NT2/D1 (cell line): ENCODE measurements around the gene AGPAT2.
A peak's percentile ranks its signal among the peaks of the same experiment; 100 is the strongest.

Experiments used
- DNase-seq: peaks from one replicate; pipeline ENCODE4 v3.0.0-alpha.2; 2011; ENCODE audit warnings: low read depth, low spot score
- H3K27me3 ChIP-seq: 2 replicates; pipeline ENCODE4 v1.6.0; 2011; ENCODE audit warnings: mild to moderate bottlenecking; ENCODE audit not compliant: insufficient read length, insufficient read depth
- H3K36me3 ChIP-seq: 2 replicates; pipeline ENCODE4 v1.6.1; 2011; ENCODE audit warnings: mild to moderate bottlenecking, low read length, mixed read lengths; ENCODE audit not compliant: insufficient read depth, insufficient read length
- H3K4me1 ChIP-seq: 2 replicates; pipeline ENCODE4 v1.5.1; 2011; ENCODE audit not compliant: insufficient read depth, insufficient read length
- H3K4me3 ChIP-seq: 2 replicates; pipeline ENCODE4 v1.5.1; 2011; ENCODE audit warnings: low read depth; ENCODE audit not compliant: insufficient read length
- H3K9ac ChIP-seq: 2 replicates; pipeline ENCODE4 v1.6.0; 2011; ENCODE audit warnings: low read depth; ENCODE audit not compliant: insufficient read length
- H3K9me3 ChIP-seq: 2 replicates; pipeline ENCODE4 v1.5.1; 2011; ENCODE audit warnings: mild to moderate bottlenecking, low read length; ENCODE audit not compliant: insufficient read depth
- SUZ12 ChIP-seq: IDR thresholded peaks from 2 replicates; pipeline ENCODE4 v1.6.1; 2011; ENCODE audit not compliant: insufficient read length, insufficient read depth; ENCODE audit errors: extremely low read depth
- YY1 ChIP-seq: IDR thresholded peaks from 2 replicates; pipeline ENCODE4 v1.6.1; 2011; ENCODE audit not compliant: insufficient read length, insufficient read depth
- ZNF274 ChIP-seq: IDR thresholded peaks from 2 replicates; pipeline ENCODE4 v1.6.1; 2011; ENCODE audit warnings: mild to moderate bottlenecking, low read depth, low read length

Gene AGPAT2

GRCh38 chr9:136665111-136665703 is 22.1 kb downstream of the AGPAT2 start:
- Histone ChIP-seq H3K36me3 (no peaks in the 10 kb centered on the region), H3K27me3 (peaks cover 15% of the 10 kb centered on the region), H3K4me3 (peak overlapping the region; percentile 38), H3K4me1 (peaks cover 34% of the 10 kb centered on the region), H3K9ac (peak overlapping the region; percentile 66), H3K9me3 (no peaks in the 10 kb centered on the region)
- TF ChIP-seq YY1 (no peak), ZNF274 (no peak), SUZ12 (no peak)
- DNase-seq = no peak

- Histone ChIP-seq H3K27me3 (peaks cover 15% of the 10 kb centered on the region), H3K36me3 (no peaks in the 10 kb centered on the region), H3K9ac (peak overlapping the region; percentile 66), H3K4me3 (no peak overlapping the region), H3K4me1 (peaks cover 34% of the 10 kb centered on the region), H3K9me3 (no peaks in the 10 kb centered on the region)
- TF ChIP-seq ZNF274 (no peak), SUZ12 (no peak), YY1 (no peak)
- no peak for DNase-seq
These were observed 23.0 kb downstream of the AGPAT2 start for GRCh38 chr9:136664000-136664915.

GRCh38 chr9:136662656-136663581 is 24.3 kb downstream of the AGPAT2 start, which contains the start of gene EGFL7:
Gene EGFL7 (plus strand): TSS chr9:136662916. CDS start chr9:136668283, 5,367 bp downstream.
- no peak for DNase-seq
- TF ChIP-seq YY1 (no peak), SUZ12 (no peak), ZNF274 (no peak)
- Histone ChIP-seq H3K4me1 (peaks cover 26% of the 10 kb centered on the region), H3K9me3 (no peaks in the 10 kb centered on the region), H3K4me3 (no peak within 1 kb of the TSS), H3K36me3 (no peaks in the 10 kb centered on the region), H3K9ac (peak within 1 kb of the TSS; percentile 44), H3K27me3 (peaks cover 15% of the 10 kb centered on the region)

- H3K27me3 ChIP-seq = peaks cover 15% of the 10 kb centered on the region
- H3K9ac ChIP-seq = peak overlapping the region; percentile 21
- H3K9me3 ChIP-seq = no peaks in the 10 kb centered on the region
- H3K4me3 ChIP-seq = no peak overlapping the region
- H3K4me1 ChIP-seq = peaks cover 20% of the 10 kb centered on the region
- TF ChIP-seq SUZ12 (no peak), YY1 (no peak), ZNF274 (no peak)
- no peaks in the 10 kb centered on the region for H3K36me3 ChIP-seq
- no peak for DNase-seq
These were observed 25.0 kb downstream of the AGPAT2 start for GRCh38 chr9:136662326-136662655.

- TF ChIP-seq SUZ12 = no peak
- no peak for TF ChIP-seq YY1
- TF ChIP-seq ZNF274 = no peak
- no peak for DNase-seq
- Histone ChIP-seq H3K9me3 (no peaks in the 10 kb centered on the region), H3K4me1 (peaks cover 18% of the 10 kb centered on the region), H3K27me3 (peaks cover 15% of the 10 kb centered on the region), H3K4me3 (no peak overlapping the region), H3K36me3 (no peaks in the 10 kb centered on the region), H3K9ac (peak overlapping the region; percentile 21)
These were observed 25.5 kb downstream of the AGPAT2 start for GRCh38 chr9:136661641-136662325.

GRCh38 chr9:136660971-136661550 is 26.2 kb downstream of the AGPAT2 start:
- Histone ChIP-seq H3K9me3 (no peaks in the 10 kb centered on the region), H3K27me3 (peaks cover 15% of the 10 kb centered on the region), H3K4me3 (no peak overlapping the region), H3K9ac (no peak overlapping the region), H3K4me1 (peaks cover 18% of the 10 kb centered on the region), H3K36me3 (no peaks in the 10 kb centered on the region)
- TF ChIP-seq ZNF274 (no peak), SUZ12 (no peak), YY1 (no peak)
- DNase-seq = no peak
